IMR-90 (cell line): Measurements from ENCODE around the gene GAR1. TPM values are rescaled to one million over a fixed set of nuclear protein-coding genes. Genes with fewer than 3 reads are reported as not detected.

Experiments used
- ATAC-seq: fragments of 200-7000 bp; cut with Tn5 transposase; 2 replicates; pipeline ENCODE4 v1.9.1; 2020; ENCODE audit warnings: low read depth, mild to moderate bottlenecking, moderate library complexity
- BruUV-seq: library from RNA; stranded (reverse); fragments of 400-500 nt; replicated peaks from 2 replicates; lab custom pipeline; 2021; lab: Mats Ljungman, UMichigan
- CTCF ChIA-PET: fragments of 300-600 bp; formaldehyde crosslinking; extraction: SDS; loops from one replicate; lab custom pipeline; 2021; ENCODE audit warnings: antibody characterized with exemption; lab: Yijun Ruan, JAX
- POLR2A ChIA-PET: fragments of 300-600 bp; sonication (Branson Sonifier 250); formaldehyde crosslinking; loops from one replicate; lab custom pipeline; 2022; ENCODE audit warnings: antibody characterized with exemption; ENCODE audit not compliant: unreplicated experiment; lab: Charles Lee
- DNase-seq: peaks from one replicate; pipeline ENCODE4 v3.0.0; 2013
- H2AFZ ChIP-seq: replicated peaks from 2 replicates; pipeline ENCODE3; 2013; ENCODE audit warnings: low read length, mild to moderate bottlenecking; ENCODE audit not compliant: poor library complexity
- H2AK5ac ChIP-seq: 2 replicates; pipeline ENCODE4 v1.6.1; 2013; ENCODE audit warnings: low read depth, low read length, inconsistent platforms
- H2AK9ac ChIP-seq: replicated peaks from 2 replicates; pipeline ENCODE3; 2013; ENCODE audit warnings: mild to moderate bottlenecking, low read depth, low read length, moderate library complexity; ENCODE audit not compliant: poor library complexity
- H2BK120ac ChIP-seq: 2 replicates; pipeline ENCODE4 v1.6.1; 2013; ENCODE audit warnings: low read depth, low read length, inconsistent platforms
- H2BK15ac ChIP-seq: 3 replicates; pipeline ENCODE4 v1.6.1; 2013; ENCODE audit warnings: low read depth, low read length, inconsistent platforms
- H2BK20ac ChIP-seq: 2 replicates; pipeline ENCODE4 v1.6.1; 2013; ENCODE audit warnings: low read depth, mild to moderate bottlenecking, inconsistent platforms, low read length, moderate library complexity
- H2BK5ac ChIP-seq: 2 replicates; pipeline ENCODE4 v1.6.1; 2013; ENCODE audit warnings: mild to moderate bottlenecking, low read depth, low read length, inconsistent platforms; ENCODE audit not compliant: poor library complexity, severe bottlenecking
- H3K14ac ChIP-seq: replicated peaks from 2 replicates; pipeline ENCODE4 v1.6.1; 2013; ENCODE audit warnings: low read depth, low read length, inconsistent platforms
- H3K18ac ChIP-seq: 2 replicates; pipeline ENCODE4 v1.6.1; 2013; ENCODE audit warnings: low read depth, low read length, control low read depth
- H3K23ac ChIP-seq: 2 replicates; pipeline ENCODE4 v1.6.1; 2013; ENCODE audit warnings: low read depth, low read length, inconsistent platforms
- H3K27ac ChIP-seq: 2 replicates; pipeline ENCODE4 v1.5.1; 2013; ENCODE audit warnings: mild to moderate bottlenecking, control low read depth, low read length; ENCODE audit not compliant: insufficient read depth
- H3K27me3 ChIP-seq: 2 replicates; pipeline ENCODE4 v1.6.1; 2013; ENCODE audit warnings: low read length; ENCODE audit not compliant: control insufficient read depth, insufficient read depth
- H3K36me3 ChIP-seq: 2 replicates; pipeline ENCODE4 v1.6.1; 2013; ENCODE audit warnings: low read length, mixed read lengths; ENCODE audit not compliant: control insufficient read depth, insufficient read depth
- H3K4ac ChIP-seq: 2 replicates; pipeline ENCODE4 v1.6.1; 2013; ENCODE audit warnings: low read depth, low read length, inconsistent platforms
- H3K4me1 ChIP-seq: 2 replicates; pipeline ENCODE4 v1.6.1; 2013; ENCODE audit warnings: low read length, mixed read lengths; ENCODE audit not compliant: control insufficient read depth, insufficient read depth
- H3K4me2 ChIP-seq: 2 replicates; pipeline ENCODE4 v1.6.1; 2013; ENCODE audit warnings: low read depth, mild to moderate bottlenecking, control low read depth, low read length, moderate library complexity
- H3K4me3 ChIP-seq: 2 replicates; pipeline ENCODE4 v1.5.1; 2013; ENCODE audit warnings: low read depth, mild to moderate bottlenecking, control low read depth, low read length, moderate library complexity; ENCODE audit not compliant: insufficient read depth
- H3K56ac ChIP-seq: 2 replicates; pipeline ENCODE4 v1.6.1; 2013; ENCODE audit warnings: low read length, inconsistent platforms; ENCODE audit not compliant: insufficient read depth; ENCODE audit errors: extremely low read depth
- H3K79me1 ChIP-seq, 2 experiments: 2 replicates each; pipeline ENCODE4 v1.6.1; 2013; ENCODE audit warnings: low read length in 2 of 2, inconsistent platforms in 1 of 2, low read depth in 1 of 2
- H3K9ac ChIP-seq: 2 replicates; pipeline ENCODE4 v1.6.1; 2013; ENCODE audit warnings: low read depth, low read length, control low read depth
- H3K9me1 ChIP-seq: 2 replicates; pipeline ENCODE4 v1.6.1; 2013; ENCODE audit warnings: low read length, inconsistent platforms; ENCODE audit not compliant: insufficient read depth
- H3K9me3 ChIP-seq: 2 replicates; pipeline ENCODE4 v1.6.1; 2013; ENCODE audit warnings: low read length; ENCODE audit not compliant: control insufficient read depth, insufficient read depth
- H4K20me1 ChIP-seq: 2 replicates; pipeline ENCODE4 v1.6.1; 2013; ENCODE audit warnings: low read length, inconsistent platforms; ENCODE audit not compliant: insufficient read depth
- H4K5ac ChIP-seq: 2 replicates; pipeline ENCODE4 v1.6.1; 2013; ENCODE audit warnings: mild to moderate bottlenecking, low read depth, low read length, control low read depth
- H4K8ac ChIP-seq, 2 experiments: 2 replicates each; pipeline ENCODE4 v1.6.1; 2013; ENCODE audit warnings: low read depth in 2 of 2, low read length in 2 of 2, control low read depth in 1 of 2, inconsistent platforms in 1 of 2
- H4K91ac ChIP-seq: 2 replicates; pipeline ENCODE4 v1.6.1; 2013; ENCODE audit warnings: low read depth, low read length, inconsistent platforms; ENCODE audit not compliant: insufficient read depth
- BHLHE40 ChIP-seq: fragments of 150-350 bp; IDR thresholded peaks from 2 replicates; pipeline ENCODE4 v1.6.1; 2016; ENCODE audit warnings: mild to moderate bottlenecking, low read depth, low read length
- CEBPB ChIP-seq: IDR thresholded peaks from 2 replicates; pipeline ENCODE4 v1.6.1; 2012; ENCODE audit warnings: low read depth, low read length, improper control_type of control experiment
- CHD1 ChIP-seq: IDR thresholded peaks from 2 replicates; pipeline ENCODE4 v1.6.1; 2012; ENCODE audit warnings: low read depth, low read length, improper control_type of control experiment
- MAZ ChIP-seq: IDR thresholded peaks from 2 replicates; pipeline ENCODE4 v1.6.1; 2012; ENCODE audit warnings: low read depth, mild to moderate bottlenecking, low read length, improper control_type of control experiment, moderate library complexity, borderline replicate concordance
- SMC3 ChIP-seq: fragments of 150-350 bp; IDR thresholded peaks from 2 replicates; pipeline ENCODE4 v1.6.1; 2016; ENCODE audit warnings: low read depth, mild to moderate bottlenecking, antibody characterized with exemption, low read length, moderate library complexity
- WGBS, 2 experiments: methylation state at CpG; one replicate each; pipeline versions ENCODE4 v1.1.5 to v1.1.7; 2013; ENCODE audit warnings: missing lambda C conversion rate in 2 of 2; ENCODE audit not compliant: insufficient read length in 1 of 2; ENCODE audit errors: extremely low coverage in 2 of 2; 5-methylcytosine and 5-hydroxymethylcytosine counted together
- dilution Hi-C: fragments of 300-500 bp; cut with HindIII; formaldehyde crosslinking; loops from one replicate; pipeline ENCODE4 v1.14.3; 2018; ENCODE audit warnings: low sequenced_read_pairs; ENCODE audit not compliant: unreplicated experiment
- in situ Hi-C: fragments of 300-500 bp; cut with MboI; formaldehyde crosslinking; loops from 3 replicates; pipeline ENCODE4 v1.14.3; 2019; ENCODE audit warnings: low sequenced_read_pairs, inconsistent platforms, mixed read lengths
- intact Hi-C: fragments of 100-400 bp; cut with micrococcal nuclease; formaldehyde crosslinking; loops from 2 replicates; pipeline ENCODE4 v1.10.0; 2022
- polyA plus RNA-seq, 3 experiments: library from polyadenylated mRNA; depleted of rRNA; stranded (reverse); fragments of >200 nt; gene quantifications; 2 replicates each; pipeline ENCODE4 v1.2.3, GENCODE V29; 2012; ENCODE audit warnings: low replicate concordance in 1 of 3
- total RNA-seq: library from RNA; depleted of rRNA; stranded (reverse); fragments of >200 nt; gene quantifications from 2 replicates; pipeline ENCODE4 v1.2.3, GENCODE V29; 2012
- TF ChIP-seq, protein P1 (sequence below): conservative IDR thresholded peaks from 2 replicates; pipeline ENCODE4 v1.5.1; 2012; ENCODE audit warnings: mild to moderate bottlenecking, low read depth, low read length, improper control_type of control experiment
- TF ChIP-seq, protein P2 (sequence below): fragments of 150-350 bp; IDR thresholded peaks from 2 replicates; pipeline ENCODE4 v1.6.1; 2017; ENCODE audit warnings: mild to moderate bottlenecking, antibody characterized with exemption, low read length, low read depth

GAR1 gene
- total and polyA plus RNA-seq, 2 of the 4 experiments (the other 2 are of a cell fraction) = 1.1 to 22.0 TPM

GRCh38 chr4:109861916-109862511 lies 46.5 kb downstream of the GAR1 start:
- no peak overlapping the region for H4K5ac ChIP-seq
- TF ChIP-seq, protein P1, sequence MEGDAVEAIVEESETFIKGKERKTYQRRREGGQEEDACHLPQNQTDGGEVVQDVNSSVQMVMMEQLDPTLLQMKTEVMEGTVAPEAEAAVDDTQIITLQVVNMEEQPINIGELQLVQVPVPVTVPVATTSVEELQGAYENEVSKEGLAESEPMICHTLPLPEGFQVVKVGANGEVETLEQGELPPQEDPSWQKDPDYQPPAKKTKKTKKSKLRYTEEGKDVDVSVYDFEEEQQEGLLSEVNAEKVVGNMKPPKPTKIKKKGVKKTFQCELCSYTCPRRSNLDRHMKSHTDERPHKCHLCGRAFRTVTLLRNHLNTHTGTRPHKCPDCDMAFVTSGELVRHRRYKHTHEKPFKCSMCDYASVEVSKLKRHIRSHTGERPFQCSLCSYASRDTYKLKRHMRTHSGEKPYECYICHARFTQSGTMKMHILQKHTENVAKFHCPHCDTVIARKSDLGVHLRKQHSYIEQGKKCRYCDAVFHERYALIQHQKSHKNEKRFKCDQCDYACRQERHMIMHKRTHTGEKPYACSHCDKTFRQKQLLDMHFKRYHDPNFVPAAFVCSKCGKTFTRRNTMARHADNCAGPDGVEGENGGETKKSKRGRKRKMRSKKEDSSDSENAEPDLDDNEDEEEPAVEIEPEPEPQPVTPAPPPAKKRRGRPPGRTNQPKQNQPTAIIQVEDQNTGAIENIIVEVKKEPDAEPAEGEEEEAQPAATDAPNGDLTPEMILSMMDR = no peak
- TF ChIP-seq CHD1 (no peak), CEBPB (no peak), BHLHE40 (no peak), SMC3 (no peak), MAZ (no peak)
- TF ChIP-seq, protein P2, sequence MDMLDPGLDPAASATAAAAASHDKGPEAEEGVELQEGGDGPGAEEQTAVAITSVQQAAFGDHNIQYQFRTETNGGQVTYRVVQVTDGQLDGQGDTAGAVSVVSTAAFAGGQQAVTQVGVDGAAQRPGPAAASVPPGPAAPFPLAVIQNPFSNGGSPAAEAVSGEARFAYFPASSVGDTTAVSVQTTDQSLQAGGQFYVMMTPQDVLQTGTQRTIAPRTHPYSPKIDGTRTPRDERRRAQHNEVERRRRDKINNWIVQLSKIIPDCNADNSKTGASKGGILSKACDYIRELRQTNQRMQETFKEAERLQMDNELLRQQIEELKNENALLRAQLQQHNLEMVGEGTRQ = no peak

More at GRCh38 chr4:109861916-109862511, 46.5 kb downstream of the GAR1 start:
- no peak overlapping the region for H3K14ac ChIP-seq
- H3K9me3 ChIP-seq = no peaks in the 10 kb centered on the region
- no peak overlapping the region for H3K56ac ChIP-seq
- H2BK15ac ChIP-seq = no peak overlapping the region
- dilution Hi-C loops (no loop called here), intact Hi-C loops (no loop called here), in situ Hi-C loops (no loop called here)
- no peaks in the 10 kb centered on the region for H3K27me3 ChIP-seq
- H3K4me3 ChIP-seq = no peak overlapping the region
- H3K79me1 ChIP-seq = no peaks in the 10 kb centered on the region
- WGBS, 2 experiments = no CpG with 5 or more reads among the region's 3 CpGs
- H4K91ac ChIP-seq = no peak overlapping the region
- H3K18ac ChIP-seq = no peak overlapping the region
- CTCF ChIA-PET = interaction anchor here (0.6 kb wide), 1 partner anchor 1329 kb away, joined by 4 read pairs; no protein-coding TSS in a partner anchor
- no peaks in the 10 kb centered on the region for H4K20me1 ChIP-seq
- no peak for DNase-seq
- no peak overlapping the region for H3K4me2 ChIP-seq
- no peaks in the 10 kb centered on the region for H3K4me1 ChIP-seq
- no peak overlapping the region for H3K27ac ChIP-seq
- H3K9me1 ChIP-seq = no peaks in the 10 kb centered on the region
- no peak overlapping the region for H3K9ac ChIP-seq
- POLR2A ChIA-PET = no interaction called here
- no peak overlapping the region for H2AFZ ChIP-seq
- no peak overlapping the region for H2BK120ac ChIP-seq
- H2AK5ac ChIP-seq = no peak overlapping the region
- H3K4ac ChIP-seq = no peak overlapping the region
- no peak for ATAC-seq
- no peak overlapping the region for H3K23ac ChIP-seq
- BruUV-seq = no TSS peak
- no peak overlapping the region for H4K8ac ChIP-seq
- no peak overlapping the region for H2BK5ac ChIP-seq
- H2BK20ac ChIP-seq = no peak overlapping the region
- no peaks in the 10 kb centered on the region for H3K36me3 ChIP-seq
- no peak overlapping the region for H2AK9ac ChIP-seq
